ENCODE measurements around the gene CUL3.

Gene CUL3

GRCh38 chr2:224426656-224427055 lies 158.5 kb downstream of the CUL3 start:
- no peak for DNase-seq (ENCODE audit: low read depth in 3 of 3)

GRCh38 chr2:224421065-224421464 lies 164.1 kb downstream of the CUL3 start:
- no peak for DNase-seq (ENCODE audit: low read depth in 3 of 3)

Data from stimulated activated CD4-positive, alpha-beta T cell treated with anti-CD3 and anti-CD28 coated beads, TNF-alpha, amount 100 ng/mL, for 4 hours (primary cell).